ENCODE data around the gene S100A6.

GRCh38 chr1:153563483-153563901 is 27.7 kb upstream of the S100A6 start:
- TF ChIP-seq EZH2 (IDR thresholded peaks at IDR 0.05; ENCODE audit: borderline replicate concordance, low read length) (no peak), CTCF (IDR thresholded peaks at IDR 0.05; ENCODE audit: low read length) (no peak)
